GM18519 (cell line): ENCODE results near the gene IMMP2L.
"Not testable (repeated sequence)": the region's sequence is repeated elsewhere in the genome, so short reads cannot be mapped to it uniquely, and the experiment has no call there.

ENCODE experiments used
- ATAC-seq: cut with Tn5 transposase; IDR thresholded peaks from one replicate; pipeline ENCODE4 v1.9.1; 2021; ENCODE audit warnings: mild to moderate bottlenecking, moderate library complexity; ENCODE audit not compliant: unreplicated experiment, low FRiP score

IMMP2L gene

GRCh38 chr7:111092406-111093236 lies 469.7 kb downstream of the IMMP2L start:
- peak; percentile 32 for ATAC-seq

DNA sequence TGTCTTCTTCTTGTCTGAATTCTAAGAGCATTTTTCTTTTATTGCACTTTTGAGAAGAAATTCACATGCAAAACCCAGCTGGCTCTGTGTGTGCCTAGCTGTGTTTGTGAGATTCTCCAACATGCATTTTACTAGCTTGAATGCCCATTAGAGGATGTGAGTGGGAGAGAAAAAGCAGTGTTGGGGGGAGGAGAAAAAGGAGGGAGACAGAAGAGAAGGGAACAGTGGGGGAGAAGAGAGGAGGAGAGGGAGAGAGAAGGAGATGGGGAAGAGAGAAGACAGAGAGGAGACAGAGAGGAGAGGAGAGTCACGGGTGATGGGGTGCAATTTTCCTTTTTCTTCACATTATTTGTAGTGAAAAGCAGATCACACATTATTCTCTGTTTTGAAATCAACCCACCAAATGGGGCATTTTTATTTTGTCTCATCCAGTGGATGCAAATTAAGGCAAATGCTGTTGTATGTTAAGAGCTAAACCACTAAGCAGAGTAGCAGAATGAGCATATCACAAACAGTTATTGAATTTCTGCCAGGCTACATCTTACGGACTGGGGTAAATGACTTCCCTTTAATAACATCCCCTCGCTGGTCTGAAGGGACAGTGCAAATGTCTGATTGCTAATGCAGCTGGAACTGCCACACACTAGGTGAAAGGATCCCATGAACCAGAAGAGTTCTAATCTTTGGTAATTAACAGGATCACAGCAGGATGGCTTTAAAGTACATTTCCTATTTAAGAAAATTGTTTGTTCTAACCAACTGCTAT lies 470.5 kb downstream of the IMMP2L start:
- ATAC-seq, result peak; percentile 25

DNA sequence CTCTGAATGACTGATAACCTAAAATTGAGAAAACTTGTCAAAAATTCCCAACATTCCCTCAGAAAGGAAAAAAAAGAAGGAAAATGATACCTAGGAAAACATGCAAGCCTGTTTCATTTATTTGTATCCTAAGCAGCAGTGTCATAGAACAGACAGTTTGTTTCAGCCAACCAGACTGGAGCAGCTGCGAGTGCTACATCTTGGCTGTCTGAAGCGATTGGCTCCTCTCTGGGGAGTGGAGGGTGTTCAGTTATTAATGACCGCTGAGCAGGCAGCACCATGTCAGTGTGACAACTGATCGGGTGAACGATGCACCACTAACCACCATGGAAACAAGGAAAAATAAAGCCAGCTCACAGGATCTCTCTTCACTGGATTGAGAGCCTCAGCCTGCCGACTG lies 471.4 kb downstream of the IMMP2L start, which contains the start of gene LRRN3:
Gene LRRN3, plus strand, starts transcription at position 282 of the 400 bp plus-strand sequence. CDS start 31,646 bp downstream, outside the sequence.
- ATAC-seq, result no peak

DNA sequence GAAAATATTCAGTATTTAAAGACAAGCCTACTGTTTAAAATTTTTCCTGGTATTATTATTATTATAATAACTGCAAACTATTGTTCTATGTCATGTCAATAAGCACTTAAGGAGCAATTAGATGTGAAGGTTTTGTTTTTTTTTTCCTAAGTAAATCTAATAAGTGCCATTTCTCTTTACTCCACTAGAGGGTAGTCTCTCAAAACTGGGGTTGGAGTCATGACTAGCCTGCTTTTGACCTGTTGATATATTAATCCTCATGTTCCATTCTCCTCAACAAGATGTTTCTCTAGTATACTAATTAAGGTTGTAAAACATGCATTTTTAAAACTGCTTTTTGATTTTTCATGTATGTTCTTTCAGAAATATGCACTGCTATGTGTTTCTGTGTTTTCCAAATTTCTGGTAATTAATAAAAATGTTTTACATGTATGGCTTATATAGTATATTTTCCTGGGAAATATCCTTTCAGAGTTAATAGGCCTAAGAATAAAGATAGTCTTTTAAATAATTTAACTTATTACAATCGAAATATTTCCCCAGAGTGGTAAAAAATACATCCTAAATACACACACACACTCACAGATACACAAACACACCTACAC lies 472.4 kb downstream of the IMMP2L start:
- no peak for ATAC-seq

- no peak for ATAC-seq
These were observed 474.0 kb downstream of the IMMP2L start for GRCh38 chr7:111088328-111088727.

DNA sequence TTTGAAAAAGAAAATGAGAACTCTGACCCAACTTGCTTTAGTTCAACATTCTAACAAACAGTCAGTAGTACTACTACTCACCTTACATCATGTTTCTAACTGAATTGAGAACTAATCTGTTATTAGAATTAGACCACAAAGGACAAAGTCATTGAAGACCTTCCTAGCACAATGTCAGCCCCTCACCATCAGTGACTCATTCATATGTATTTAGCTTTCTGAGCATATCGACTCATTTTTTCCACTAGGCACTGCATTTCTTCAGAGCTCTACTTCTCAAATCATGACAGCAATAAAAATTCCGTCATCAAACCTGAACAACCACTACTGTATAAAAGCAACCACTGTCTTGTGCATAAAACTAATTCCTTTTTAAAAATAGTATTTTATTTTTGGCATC lies 475.8 kb downstream of the IMMP2L start:
- ATAC-seq, result no peak

DNA sequence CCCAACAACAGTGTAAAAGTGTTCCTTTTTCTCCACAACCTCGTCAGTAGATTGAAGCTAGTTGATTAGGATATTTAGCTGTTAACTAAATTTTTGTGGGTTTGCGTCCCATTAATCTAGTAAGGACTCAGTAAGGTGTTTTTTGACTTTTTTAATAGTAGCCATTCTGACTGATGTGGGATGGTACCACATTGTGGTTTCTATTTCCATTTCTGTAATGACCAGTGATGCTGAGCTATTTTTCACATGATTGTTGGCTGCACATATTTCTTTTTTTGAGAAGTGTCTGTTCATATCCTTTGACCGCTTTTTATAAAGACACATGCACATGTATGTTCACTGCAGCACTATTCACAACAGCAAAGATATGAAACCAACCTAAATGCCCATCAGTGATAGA lies 476.9 kb downstream of the IMMP2L start:
- ATAC-seq, result no peak

GRCh38 chr7:111083413-111083812 lies 478.9 kb downstream of the IMMP2L start:
- peak; percentile 97 for ATAC-seq

DNA sequence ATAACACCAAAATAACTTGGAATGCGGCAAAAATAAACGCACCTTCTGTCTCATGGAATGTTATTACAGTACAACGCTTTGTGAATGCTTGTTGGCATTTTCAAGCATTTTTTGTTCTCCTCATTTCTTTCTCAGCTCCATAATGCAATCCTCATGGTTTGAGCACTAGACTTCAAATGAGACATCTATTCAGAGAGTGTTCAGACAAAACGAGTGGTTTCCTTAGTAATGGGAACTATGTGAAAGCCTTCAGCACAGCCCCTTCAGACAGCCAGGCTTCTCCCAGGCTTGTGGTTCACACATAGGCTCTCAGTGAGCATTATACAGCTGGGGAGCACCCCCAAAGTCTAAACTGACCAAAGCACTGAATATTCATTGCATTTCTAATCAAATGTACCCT lies 479.9 kb downstream of the IMMP2L start:
- ATAC-seq, result no peak

- ATAC-seq, result no peak
These were observed 480.6 kb downstream of the IMMP2L start for GRCh38 chr7:111081546-111082267.

DNA sequence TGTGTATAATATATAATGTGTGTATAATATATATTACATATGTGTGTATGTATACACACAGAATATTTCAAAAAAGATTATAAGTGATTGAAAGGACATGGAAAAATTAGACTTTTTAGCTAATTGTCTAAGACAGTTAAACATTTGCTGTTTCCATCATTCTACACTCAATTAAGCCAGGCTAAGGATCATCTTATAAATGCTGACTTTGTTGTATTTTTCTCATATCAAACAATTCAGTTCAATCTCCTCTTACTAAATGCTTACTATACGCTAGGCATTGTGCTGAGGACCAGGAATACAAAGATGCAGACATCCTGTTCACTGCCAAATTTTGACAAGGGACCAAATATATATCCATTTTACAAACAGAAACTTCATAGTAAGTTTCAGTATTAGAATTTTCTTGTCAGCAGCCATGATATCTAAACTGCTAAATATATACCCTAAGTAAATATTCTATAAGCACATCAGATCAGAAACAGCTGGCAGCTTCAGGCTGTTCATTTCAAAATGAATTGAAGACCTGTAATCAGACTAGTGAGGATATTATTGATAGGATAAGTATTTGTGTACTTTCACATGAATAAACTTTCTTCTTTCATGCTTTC lies 481.7 kb downstream of the IMMP2L start:
- peak; percentile 29 for ATAC-seq

DNA sequence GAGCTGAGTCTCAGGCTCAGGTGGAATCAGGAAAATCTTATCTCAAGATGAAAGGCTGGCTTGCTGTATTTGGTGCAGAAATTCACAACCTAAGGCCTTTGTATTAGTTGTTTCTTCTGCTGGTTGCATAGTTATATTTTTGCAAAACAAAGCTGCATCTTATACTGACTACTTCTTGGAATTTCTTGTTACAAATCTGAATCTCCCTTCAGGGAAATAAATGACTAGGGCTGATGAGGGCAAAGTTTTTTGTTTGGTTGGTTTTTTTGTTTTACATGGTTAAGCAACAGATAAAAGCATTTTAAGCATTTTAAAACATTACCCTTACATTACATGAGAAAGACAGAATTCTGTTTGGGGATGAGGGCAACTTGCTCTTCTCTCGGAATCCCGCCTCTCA lies 485.3 kb downstream of the IMMP2L start:
- ATAC-seq, result no peak

- ATAC-seq, result no peak
These were observed 486.1 kb downstream of the IMMP2L start for GRCh38 chr7:111076205-111076604.

DNA sequence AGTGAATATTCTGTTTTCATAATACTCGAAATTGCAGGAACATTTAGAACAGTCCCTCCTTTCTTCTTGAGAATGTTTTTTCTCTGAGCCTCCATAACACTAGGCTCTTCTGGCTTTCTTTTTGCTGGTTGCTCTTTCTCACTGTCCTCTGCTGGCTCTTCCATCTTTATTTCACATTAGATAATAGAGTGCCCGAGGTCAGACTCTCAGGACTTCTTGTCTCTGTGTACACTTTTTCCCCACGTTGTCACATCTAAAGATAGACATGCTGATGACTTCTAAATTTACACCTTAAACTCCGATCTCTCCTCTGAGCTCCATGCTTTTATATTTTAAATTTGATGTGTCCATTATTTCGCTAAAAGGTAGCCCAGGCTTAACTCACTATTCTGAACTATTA lies 486.8 kb downstream of the IMMP2L start:
- ATAC-seq, result no peak

DNA sequence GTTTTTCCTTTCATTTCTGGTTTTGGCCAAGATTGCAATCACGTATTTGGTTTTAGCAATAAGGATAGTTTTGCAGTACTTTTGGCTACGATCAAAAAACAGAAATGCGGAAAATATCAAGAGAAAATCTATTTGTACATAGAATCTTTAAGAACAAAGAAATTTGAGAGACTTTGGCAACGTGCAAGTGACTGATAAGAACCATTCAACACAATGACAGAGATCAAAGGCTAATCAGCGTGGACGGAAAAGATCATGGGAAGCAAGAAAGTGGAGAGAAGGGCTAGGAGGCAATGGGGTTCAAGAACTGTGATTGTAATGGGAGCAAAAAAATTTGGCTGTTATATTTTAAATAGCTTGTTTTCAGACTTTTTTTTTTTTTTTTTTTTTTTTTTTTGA lies 487.5 kb downstream of the IMMP2L start:
- no peak for ATAC-seq

DNA sequence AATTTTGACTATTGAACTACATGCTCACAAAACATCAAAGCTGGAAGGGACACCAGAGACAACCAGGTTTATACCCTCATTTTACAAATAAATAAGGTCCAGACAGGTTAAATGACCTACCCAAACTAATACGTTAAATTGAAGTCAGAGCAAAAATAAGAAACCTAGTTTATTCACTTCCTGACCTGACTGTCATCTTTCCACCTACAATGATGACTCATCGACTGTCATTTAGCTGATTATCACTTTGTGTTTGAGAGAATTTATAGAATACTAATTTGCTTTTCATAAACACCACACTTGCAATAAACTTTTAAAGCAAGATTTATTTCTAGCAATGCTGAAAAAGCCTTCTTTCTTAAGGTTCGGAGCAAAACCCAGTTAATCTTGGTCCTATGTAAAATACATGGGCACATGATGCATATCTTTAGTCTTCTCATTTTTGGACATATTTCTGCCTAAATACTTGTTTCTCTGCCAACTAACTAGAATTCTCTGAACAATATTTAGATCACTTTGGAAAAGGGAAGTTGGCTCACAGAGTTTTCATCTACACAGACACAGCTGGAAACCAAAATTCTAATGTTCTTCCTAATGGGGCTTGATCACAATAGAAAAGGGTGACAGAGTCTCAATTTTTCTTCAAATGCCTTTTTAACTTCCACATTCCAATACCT lies 488.1 kb downstream of the IMMP2L start:
- ATAC-seq, result peak; percentile 53

DNA sequence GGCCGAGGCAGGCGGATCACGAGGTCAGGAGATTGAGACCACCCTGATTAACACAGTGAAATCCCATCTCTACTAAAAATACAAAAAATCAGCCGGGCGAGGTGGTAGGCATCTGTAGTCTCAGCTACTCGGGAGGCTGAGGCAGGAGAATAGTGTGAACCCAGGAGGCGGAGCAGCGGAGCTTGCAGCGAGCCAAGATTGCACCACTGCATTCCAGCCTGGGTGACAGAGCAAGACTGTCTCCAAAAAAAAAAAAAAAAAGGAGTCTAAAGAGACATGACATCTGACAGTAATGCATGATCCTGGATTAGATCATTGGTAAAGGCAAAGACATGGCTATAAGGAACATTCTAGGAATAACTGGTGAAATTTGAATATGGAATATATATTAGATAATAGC lies 489.6 kb downstream of the IMMP2L start:
- not testable (repeated sequence) for ATAC-seq

GRCh38 chr7:111071556-111071955 lies 490.7 kb downstream of the IMMP2L start:
- no peak for ATAC-seq

GRCh38 chr7:111068618-111069017 lies 493.7 kb downstream of the IMMP2L start:
- no peak for ATAC-seq

DNA sequence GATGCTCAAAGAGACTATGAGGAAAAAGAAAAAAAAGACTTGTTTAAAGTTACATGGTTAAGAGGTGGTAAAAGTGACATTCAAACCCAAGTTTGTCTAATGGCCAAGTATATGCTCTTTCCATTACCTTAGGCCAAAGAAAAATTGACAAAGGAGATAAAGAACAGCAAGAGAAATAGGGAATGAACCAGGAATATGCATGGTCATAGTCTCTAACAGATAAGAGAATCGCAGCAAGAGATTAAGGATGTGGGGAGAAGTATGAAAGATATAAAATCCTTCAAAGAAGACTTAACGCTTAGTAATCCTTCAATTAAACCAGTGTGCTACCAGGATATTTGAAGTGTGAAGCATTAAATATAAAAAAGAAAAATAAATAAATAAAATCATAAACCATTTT lies 494.6 kb downstream of the IMMP2L start:
- no peak for ATAC-seq
